ENCODE measurements around the gene LRRC45. TPM values are rescaled to one million over a fixed set of nuclear protein-coding genes. Genes with fewer than 3 reads are reported as not detected.

Gene LRRC45
- total and polyA plus RNA-seq, 2 donors (not counting 3 experiments of a cell fraction or from before 2014, with no cell fraction given) = 7.6 to 22.9 TPM

DNA sequence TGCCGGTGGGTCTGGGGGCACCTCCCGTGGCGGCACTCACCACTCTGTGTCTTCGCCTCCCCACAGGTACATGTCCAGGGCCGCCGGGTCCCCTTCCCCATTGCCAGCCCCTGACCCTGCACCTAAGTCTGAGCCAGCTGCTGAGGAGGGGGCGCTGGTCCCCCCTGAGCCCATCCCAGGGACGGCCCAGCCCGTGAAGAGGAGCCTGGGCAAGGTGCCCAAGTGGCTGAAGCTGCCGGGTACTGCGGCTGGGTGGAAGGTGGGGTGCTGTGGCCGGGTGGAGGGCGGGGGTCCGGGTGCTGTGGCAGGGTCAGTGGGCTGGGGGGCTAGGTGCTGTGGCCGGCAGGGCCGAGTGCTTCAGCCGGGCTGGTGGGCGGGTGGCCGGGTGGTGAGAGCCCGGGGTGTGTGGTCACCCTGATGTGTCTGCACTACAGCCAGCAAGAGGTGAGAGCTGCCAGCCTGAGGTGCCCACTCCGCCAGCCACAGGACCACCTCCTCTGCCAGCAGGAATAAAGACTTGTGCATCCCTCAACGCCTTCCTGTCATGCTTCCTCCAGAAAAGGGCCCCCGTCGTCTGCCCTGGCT lies 6.1 kb upstream of the LRRC45 start:
- TF ChIP-seq, protein P1, sequence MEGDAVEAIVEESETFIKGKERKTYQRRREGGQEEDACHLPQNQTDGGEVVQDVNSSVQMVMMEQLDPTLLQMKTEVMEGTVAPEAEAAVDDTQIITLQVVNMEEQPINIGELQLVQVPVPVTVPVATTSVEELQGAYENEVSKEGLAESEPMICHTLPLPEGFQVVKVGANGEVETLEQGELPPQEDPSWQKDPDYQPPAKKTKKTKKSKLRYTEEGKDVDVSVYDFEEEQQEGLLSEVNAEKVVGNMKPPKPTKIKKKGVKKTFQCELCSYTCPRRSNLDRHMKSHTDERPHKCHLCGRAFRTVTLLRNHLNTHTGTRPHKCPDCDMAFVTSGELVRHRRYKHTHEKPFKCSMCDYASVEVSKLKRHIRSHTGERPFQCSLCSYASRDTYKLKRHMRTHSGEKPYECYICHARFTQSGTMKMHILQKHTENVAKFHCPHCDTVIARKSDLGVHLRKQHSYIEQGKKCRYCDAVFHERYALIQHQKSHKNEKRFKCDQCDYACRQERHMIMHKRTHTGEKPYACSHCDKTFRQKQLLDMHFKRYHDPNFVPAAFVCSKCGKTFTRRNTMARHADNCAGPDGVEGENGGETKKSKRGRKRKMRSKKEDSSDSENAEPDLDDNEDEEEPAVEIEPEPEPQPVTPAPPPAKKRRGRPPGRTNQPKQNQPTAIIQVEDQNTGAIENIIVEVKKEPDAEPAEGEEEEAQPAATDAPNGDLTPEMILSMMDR (IDR thresholded peaks at IDR 0.05; ENCODE audit: extremely low read depth in 1 of 2, insufficient read depth in 1 of 2, low read depth in 1 of 2, low read length in 2 of 2) = no peak
- TF ChIP-seq POLR2A (IDR thresholded peaks at IDR 0.05; ENCODE audit: low read depth, low read length) (no peak), POLR2AphosphoS5 (IDR thresholded peaks at IDR 0.05; ENCODE audit: insufficient read depth, low read depth, low read length) (no peak), JUN (IDR thresholded peaks at IDR 0.05; ENCODE audit: borderline replicate concordance, insufficient read depth, insufficient read length, low read depth) (no peak), GATA2 (IDR thresholded peaks at IDR 0.05; ENCODE audit: insufficient read depth, insufficient read length, low read depth, low read length) (no peak), EZH2 (IDR thresholded peaks at IDR 0.05; ENCODE audit: borderline replicate concordance, low read depth, low read length, severe bottlenecking) (no peak), MYC (IDR thresholded peaks at IDR 0.05; ENCODE audit: low read depth, low read length) (no peak)
- POLR2A ChIA-PET = no interaction called here

More for the DNA sequence above, 6.1 kb upstream of the LRRC45 start:
- Histone ChIP-seq H3K36me3 (ENCODE audit: control insufficient read depth in 2 of 2, extremely low read depth in 1 of 2, insufficient read depth in 2 of 2, low read length in 2 of 2) (no peaks in the 10 kb centered on the region), H4K20me1 (replicated peaks; ENCODE audit: control insufficient read depth, extremely low read depth, insufficient read depth, low read length) (no peaks in the 10 kb centered on the region), H3K9ac (replicated peaks; ENCODE audit: extremely low read depth, insufficient read depth, low read length) (no peak overlapping the region), H3K4me1 (ENCODE audit: control insufficient read depth, extremely low read depth, insufficient read depth, low read length) (peaks cover 5% of the 10 kb centered on the region), H3K9me3 (replicated peaks; ENCODE audit: control insufficient read depth, insufficient read depth, low read length) (no peaks in the 10 kb centered on the region), H3K27ac (ENCODE audit: insufficient read depth, low read depth, low read length) (no peak overlapping the region), H3K79me2 (ENCODE audit: control insufficient read depth, insufficient read depth, low read length) (peaks cover under 1% of the 10 kb centered on the region), H3K9me1 (replicated peaks; ENCODE audit: control insufficient read depth, extremely low read depth, insufficient read depth, low read length) (no peaks in the 10 kb centered on the region), H3K4me3 (replicated peaks in 1 of 3; ENCODE audit: insufficient read depth in 1 of 3, low read depth in 1 of 3, low read length in 3 of 3) (no peak overlapping the region), H3K27me3 (ENCODE audit: control insufficient read depth in 2 of 2, insufficient read depth in 2 of 2, low read length in 2 of 2) (no peaks in the 10 kb centered on the region), H3K4me2 (ENCODE audit: insufficient read depth, low read length) (no peak overlapping the region), H2AFZ (ENCODE audit: low read depth, low read length) (no peak overlapping the region)
- FAIRE-seq (no peak), DNase-seq (ENCODE audit: low read depth, low spot score) (no peak)
- intact Hi-C loops (cut with micrococcal nuclease) = no loop called here
- CTCF ChIA-PET = interaction anchor here (2.6 to 9.1 kb wide), 2 partner anchors 13 to 57 kb away, joined by 8 to 345 read pairs; partner anchors contain the start of gene NOTUM
- dilution Hi-C loops (cut with MboI; ENCODE audit: extremely low pct_ligation_motif_present, low sequenced_read_pairs) = no loop called here
- no TSS peak for BruUV-seq (replicated peaks)

Measured in endothelial cell of umbilical vein (primary cell).